ENCODE results near the gene ADAR. TPM values are rescaled to one million over a fixed set of nuclear protein-coding genes. Genes with fewer than 3 reads are reported as not detected.

The ADAR gene
- total and polyA plus RNA-seq, 2 of the 8 experiments (the other 6 are each of a cell fraction or from before 2014, with no cell fraction given), result 125 to 242 TPM

DNA sequence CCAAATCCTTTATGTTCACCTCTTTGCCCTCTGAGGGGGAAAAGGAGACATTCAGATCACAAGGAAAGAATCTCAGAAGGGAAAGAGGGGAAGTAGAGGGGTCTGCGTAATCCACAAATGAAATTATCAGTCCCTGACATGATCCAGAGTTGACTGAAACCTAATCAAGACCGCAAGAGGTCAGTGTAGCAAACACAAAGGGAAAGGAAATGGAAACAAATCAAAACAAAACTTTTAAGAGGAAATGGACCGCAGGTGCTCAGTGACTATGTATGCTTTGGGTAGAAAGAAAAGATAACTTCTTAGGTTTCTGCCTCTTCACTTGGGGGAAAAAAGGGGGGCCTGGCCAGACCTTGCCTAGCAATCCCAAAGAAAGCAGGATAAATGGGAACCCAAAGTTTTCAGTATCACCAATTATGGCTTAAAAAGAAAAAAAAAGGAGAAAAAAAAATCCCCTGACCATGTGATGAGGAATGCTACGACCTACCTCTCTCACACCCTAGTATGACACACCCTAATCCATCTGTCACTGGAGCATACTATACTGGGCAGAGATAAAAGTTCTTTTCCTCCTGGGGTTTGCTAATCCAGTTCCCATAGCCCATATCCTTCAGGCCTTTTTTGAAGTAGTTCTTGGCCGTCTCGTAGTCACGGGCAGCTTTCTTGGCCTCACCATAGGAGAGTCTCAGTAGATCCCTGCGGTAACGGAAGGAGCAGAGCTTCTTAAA is 23.6 kb downstream of the ADAR start:
- no peak overlapping the region for H3K27ac ChIP-seq (ENCODE audit: low read depth, low read length)
- no peak overlapping the region for H2BK15ac ChIP-seq (ENCODE audit: low read length)
- H4K20me1 ChIP-seq (replicated peaks in 1 of 2; ENCODE audit: control insufficient read depth in 1 of 2, insufficient read depth in 2 of 2, low read length in 2 of 2), result peaks cover 10 to 18% of the 10 kb centered on the region in 2 experiments
- no peak for FAIRE-seq
- no peaks in the 10 kb centered on the region for H3K4me1 ChIP-seq (replicated peaks in 1 of 4; ENCODE audit: control insufficient read depth in 3 of 4, insufficient read depth in 4 of 4, low read length in 3 of 4)
- peaks cover 2% of the 10 kb centered on the region; the same call in 1 of the 2 replicates for H3K79me1 ChIP-seq (ENCODE audit: low read depth, low read length)
- no peak overlapping the region for H3K56ac ChIP-seq (replicated peaks; ENCODE audit: insufficient read length, low read depth, low read length)
- H4K8ac ChIP-seq (ENCODE audit: extremely low read depth, insufficient read depth, low read length), result no peak overlapping the region
- no peak overlapping the region for H2AK5ac ChIP-seq (ENCODE audit: low read depth, low read length)
- no peak overlapping the region for H3K18ac ChIP-seq (ENCODE audit: extremely low read depth, low read length)
- no peak for DNase-seq (ENCODE audit: low read depth in 1 of 2, low spot score in 2 of 2)
- H3K23ac ChIP-seq (ENCODE audit: insufficient read length), result no peak overlapping the region
- no peak overlapping the region for H3K4me2 ChIP-seq (ENCODE audit: insufficient read depth in 1 of 2, low read depth in 2 of 2, low read length in 2 of 2)
- no peak overlapping the region for H2BK5ac ChIP-seq (ENCODE audit: low read depth, low read length)
- no peak overlapping the region for H2BK12ac ChIP-seq (ENCODE audit: low read depth, low read length)
- H2AFZ ChIP-seq (ENCODE audit: low read length), result no peak overlapping the region
- TF ChIP-seq EZH2 (IDR thresholded peaks at IDR 0.05; ENCODE audit: low read depth, low read length, severe bottlenecking), result no peak
- no peak for TF ChIP-seq SIRT6 (IDR thresholded peaks at IDR 0.05; ENCODE audit: low read length)
- TF ChIP-seq HDAC2 (IDR thresholded peaks at IDR 0.05; ENCODE audit: borderline replicate concordance in 1 of 2, low read depth in 2 of 2, low read length in 2 of 2), result no peak
- no peak for TF ChIP-seq PHF8 (conservative IDR thresholded peaks at IDR 0.05; ENCODE audit: low read depth, low read length)
- no peak overlapping the region for H3K4ac ChIP-seq (replicated peaks; ENCODE audit: insufficient read length, low read depth, low read length)
- no peak overlapping the region for H4K91ac ChIP-seq (replicated peaks; ENCODE audit: insufficient read length, low read length)
- no peak overlapping the region for H3K9ac ChIP-seq (replicated peaks in 1 of 4; ENCODE audit: extremely low read depth in 1 of 4, low read depth in 3 of 4, low read length in 3 of 4)
- H2BK20ac ChIP-seq (ENCODE audit: low read length), result no peak overlapping the region
- H3K4me3 ChIP-seq (ENCODE audit: extremely low read depth in 1 of 4, insufficient read depth in 2 of 4, low read depth in 3 of 4, low read length in 4 of 4), result no peak overlapping the region
- H3K23me2 ChIP-seq (ENCODE audit: low read depth, low read length), result no peaks in the 10 kb centered on the region
- H3K14ac ChIP-seq (ENCODE audit: insufficient read length), result no peak overlapping the region
- no peaks in the 10 kb centered on the region for H3K79me2 ChIP-seq (ENCODE audit: control insufficient read depth in 1 of 2, insufficient read depth in 2 of 2, low read length in 2 of 2)
- POLR2A ChIA-PET (ENCODE audit: partially characterized antibody), result interaction anchor here (1.7 kb wide), 1 partner anchor 13 kb away, joined by 3 read pairs; no protein-coding TSS in a partner anchor
- peaks cover 71 to 97% (median 89%) of the 10 kb centered on the region in 4 experiments for H3K36me3 ChIP-seq (ENCODE audit: control insufficient read depth in 2 of 4, insufficient read depth in 4 of 4, low read length in 3 of 4)
- no peaks in the 10 kb centered on the region for H3K9me3 ChIP-seq (ENCODE audit: insufficient read depth in 2 of 2, low read depth in 1 of 2, low read length in 1 of 2)
- H4K5ac ChIP-seq (ENCODE audit: insufficient read length, low read depth, low read length), result no peak overlapping the region
- no peaks in the 10 kb centered on the region for H3K27me3 ChIP-seq (replicated peaks in 1 of 4; ENCODE audit: control insufficient read depth in 3 of 4, extremely low read depth in 1 of 4, insufficient read depth in 3 of 4, low read length in 3 of 4)
- H2BK120ac ChIP-seq (replicated peaks; ENCODE audit: low read depth, low read length), result no peak overlapping the region
- 93% methylated on average over 9 of the region's 9 CpGs; no CpG with 5 or more reads in 1 of the 2 experiments for WGBS, 2 experiments (ENCODE audit: extremely low coverage in 1 of 2, insufficient coverage in 1 of 2, insufficient read length in 1 of 2, insufficient replicate concordance in 2 of 2, low coverage in 1 of 2, low lambda C conversion rate in 2 of 2, missing lambda C conversion rate in 1 of 2)
- CTCF ChIA-PET (ENCODE audit: partially characterized antibody), result interaction anchor here (0.8 to 1.4 kb wide), 2 partner anchors 11 to 25 kb away, joined by 3 to 4 read pairs; no protein-coding TSS in a partner anchor
